ENCODE results near the gene CDH23. TPM values are rescaled to one million over a fixed set of nuclear protein-coding genes. Genes with fewer than 3 reads are reported as not detected.
A peak's percentile ranks its signal among the peaks of the same experiment; 100 is the strongest.

CDH23 gene
- total RNA-seq, 1 donor from 2014 or later: 0.29 TPM

DNA sequence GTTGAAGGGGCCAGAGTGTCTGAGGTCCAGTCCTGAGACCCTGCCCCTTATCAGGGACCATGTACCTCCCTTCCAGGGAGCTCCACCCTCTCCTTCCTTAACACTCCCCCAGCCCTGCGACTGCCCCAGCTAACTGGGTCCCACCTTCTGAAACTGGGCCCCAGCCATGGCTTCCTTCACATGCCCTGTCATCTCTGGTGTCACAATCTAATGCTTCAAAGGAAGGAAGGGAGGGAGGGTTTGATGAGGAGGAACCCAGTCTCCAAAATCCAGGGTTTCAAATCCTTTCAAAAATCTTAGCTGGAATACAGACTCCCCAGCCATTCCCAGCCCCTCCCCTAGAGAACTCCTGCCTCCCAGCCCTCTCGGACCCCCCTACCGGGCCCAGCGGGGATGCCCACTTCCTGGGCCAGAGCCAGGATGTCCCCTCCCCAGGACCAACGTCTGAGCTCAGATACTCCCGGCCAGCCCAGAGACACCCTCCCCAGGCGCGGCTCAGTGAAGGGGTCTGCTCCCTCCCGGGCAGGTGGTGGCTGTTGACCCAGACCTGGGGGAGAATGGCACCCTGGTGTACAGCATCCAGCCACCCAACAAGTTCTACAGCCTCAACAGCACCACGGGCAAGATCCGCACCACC lies 304.9 kb downstream of the CDH23 start:
- no peak for ATAC-seq (ENCODE audit: low read depth)
- POLR2A ChIA-PET: no interaction called here

DNA sequence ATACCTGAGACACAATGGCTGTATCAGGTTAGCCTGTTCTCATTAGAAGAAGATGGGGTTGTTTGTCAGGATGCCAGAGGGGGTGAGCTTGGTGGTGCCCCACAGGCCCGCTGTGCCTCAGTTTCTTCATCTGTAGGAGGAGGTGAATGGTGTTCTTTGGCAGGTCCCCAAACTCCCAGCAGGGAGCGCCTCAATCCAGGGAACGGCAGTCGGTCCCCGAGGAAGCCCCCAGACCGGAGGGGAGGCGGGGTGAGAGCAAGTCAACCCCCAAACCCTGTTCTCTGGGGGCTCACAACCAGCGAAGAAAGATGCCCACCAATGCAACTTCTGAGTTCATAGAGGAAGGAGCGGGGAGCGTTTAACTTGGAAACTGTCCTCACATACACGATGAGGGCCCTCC lies 306.9 kb downstream of the CDH23 start:
- ChIA-PET CTCF (no interaction called here), POLR2A (no interaction called here)
- Mint-ChIP-seq H3K4me3 (no peak overlapping the region), H3K4me1 (peaks cover 9% of the 10 kb centered on the region), H3K27ac (no peak overlapping the region), H3K9me3 (no peaks in the 10 kb centered on the region), H3K27me3 (no peaks in the 10 kb centered on the region), H3K36me3 (ENCODE audit: low read depth) (no peaks in the 10 kb centered on the region)
- ATAC-seq (ENCODE audit: low read depth) (no peak), DNase-seq (no peak)
- intact Hi-C loops (cut with micrococcal nuclease): no loop called here
- TF ChIP-seq, protein P1, sequence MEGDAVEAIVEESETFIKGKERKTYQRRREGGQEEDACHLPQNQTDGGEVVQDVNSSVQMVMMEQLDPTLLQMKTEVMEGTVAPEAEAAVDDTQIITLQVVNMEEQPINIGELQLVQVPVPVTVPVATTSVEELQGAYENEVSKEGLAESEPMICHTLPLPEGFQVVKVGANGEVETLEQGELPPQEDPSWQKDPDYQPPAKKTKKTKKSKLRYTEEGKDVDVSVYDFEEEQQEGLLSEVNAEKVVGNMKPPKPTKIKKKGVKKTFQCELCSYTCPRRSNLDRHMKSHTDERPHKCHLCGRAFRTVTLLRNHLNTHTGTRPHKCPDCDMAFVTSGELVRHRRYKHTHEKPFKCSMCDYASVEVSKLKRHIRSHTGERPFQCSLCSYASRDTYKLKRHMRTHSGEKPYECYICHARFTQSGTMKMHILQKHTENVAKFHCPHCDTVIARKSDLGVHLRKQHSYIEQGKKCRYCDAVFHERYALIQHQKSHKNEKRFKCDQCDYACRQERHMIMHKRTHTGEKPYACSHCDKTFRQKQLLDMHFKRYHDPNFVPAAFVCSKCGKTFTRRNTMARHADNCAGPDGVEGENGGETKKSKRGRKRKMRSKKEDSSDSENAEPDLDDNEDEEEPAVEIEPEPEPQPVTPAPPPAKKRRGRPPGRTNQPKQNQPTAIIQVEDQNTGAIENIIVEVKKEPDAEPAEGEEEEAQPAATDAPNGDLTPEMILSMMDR (IDR thresholded peaks at IDR 0.05): no peak

More for the DNA sequence above, 304.9 kb downstream of the CDH23 start:
- intact Hi-C loops (cut with micrococcal nuclease): no loop called here
- TF ChIP-seq, protein P1 (IDR thresholded peaks at IDR 0.05): no peak
- Mint-ChIP-seq H3K4me3 (no peak overlapping the region), H3K9me3 (no peaks in the 10 kb centered on the region), H3K27ac (no peak overlapping the region), H3K4me1 (peaks cover 24% of the 10 kb centered on the region), H3K36me3 (ENCODE audit: low read depth) (no peaks in the 10 kb centered on the region), H3K27me3 (no peaks in the 10 kb centered on the region)
- CTCF ChIA-PET: no interaction called here
- DNase-seq: no peak

DNA sequence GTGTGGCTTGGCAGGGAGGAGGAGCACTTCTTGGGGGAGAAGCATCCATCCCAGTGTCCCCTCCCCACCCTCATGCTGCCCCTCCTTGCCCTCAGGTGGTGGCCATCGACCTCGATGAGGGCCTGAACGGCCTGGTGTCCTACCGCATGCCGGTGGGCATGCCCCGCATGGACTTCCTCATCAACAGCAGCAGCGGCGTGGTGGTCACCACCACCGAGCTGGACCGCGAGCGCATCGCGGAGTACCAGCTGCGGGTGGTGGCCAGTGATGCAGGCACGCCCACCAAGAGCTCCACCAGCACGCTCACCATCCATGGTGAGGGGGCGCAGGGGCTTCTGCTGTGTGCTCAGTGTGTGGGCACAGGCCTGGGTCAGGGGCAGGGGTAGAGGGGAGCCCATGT lies 308.1 kb downstream of the CDH23 start:
- no peak for DNase-seq
- Mint-ChIP-seq H3K9me3 (no peaks in the 10 kb centered on the region), H3K27me3 (no peaks in the 10 kb centered on the region), H3K4me1 (peaks cover 8% of the 10 kb centered on the region), H3K27ac (no peak overlapping the region), H3K4me3 (no peak overlapping the region), H3K36me3 (ENCODE audit: low read depth) (no peaks in the 10 kb centered on the region)
- intact Hi-C loops (cut with micrococcal nuclease): loop anchor here (5.0 kb wide), 1 partner anchor 133 kb away; no protein-coding TSS in a partner anchor
- ATAC-seq (ENCODE audit: low read depth): no peak
- CTCF ChIA-PET: interaction anchor here (0.9 to 3.0 kb wide), 6 partner anchors 7 to 191 kb away, joined by 3 to 10 read pairs (median 6); partner anchors contain the start of gene VSIR
- TF ChIP-seq, protein P1 (IDR thresholded peaks at IDR 0.05): no peak
- POLR2A ChIA-PET: no interaction called here

DNA sequence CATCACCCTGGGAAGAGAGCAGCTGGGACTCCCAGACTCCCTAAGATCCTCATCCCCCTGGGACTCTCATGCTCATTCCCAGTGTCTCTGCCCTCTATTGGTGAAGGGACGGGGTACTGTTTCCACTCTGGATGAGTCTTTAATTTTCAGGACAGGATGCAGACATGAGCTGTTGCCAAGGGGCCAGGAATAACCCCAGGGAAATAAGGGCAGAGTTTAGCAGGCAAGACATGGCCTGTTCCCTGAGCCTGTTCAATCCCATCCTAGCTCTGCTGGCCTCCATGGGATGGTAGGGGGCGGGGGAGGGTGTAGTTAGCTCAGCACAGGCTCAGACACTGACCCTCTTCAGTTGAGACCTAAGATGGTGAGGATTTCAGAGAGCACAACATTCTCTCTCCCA lies 308.9 kb downstream of the CDH23 start:
- TF ChIP-seq, protein P1 (IDR thresholded peaks at IDR 0.05): no peak
- DNase-seq: no peak
- POLR2A ChIA-PET: interaction anchor here (0.6 kb wide), 1 partner anchor 327 kb away, joined by 7 read pairs; no protein-coding TSS in a partner anchor
- no peaks in the 10 kb centered on the region for H3K36me3 Mint-ChIP-seq (ENCODE audit: low read depth)
- CTCF ChIA-PET: interaction anchor here (1.2 to 3.0 kb wide), 7 partner anchors 8 to 327 kb away, joined by 3 to 10 read pairs (median 5); partner anchors contain the start of gene VSIR
- H3K27me3 Mint-ChIP-seq: no peaks in the 10 kb centered on the region
- intact Hi-C loops (cut with micrococcal nuclease): loop anchor here (5.0 kb wide), 1 partner anchor 133 kb away; no protein-coding TSS in a partner anchor
- H3K4me1 Mint-ChIP-seq: peaks cover 11% of the 10 kb centered on the region
- no peak overlapping the region for H3K27ac Mint-ChIP-seq
- H3K4me3 Mint-ChIP-seq: no peak overlapping the region
- ATAC-seq (ENCODE audit: low read depth): no peak
- H3K9me3 Mint-ChIP-seq: no peaks in the 10 kb centered on the region

DNA sequence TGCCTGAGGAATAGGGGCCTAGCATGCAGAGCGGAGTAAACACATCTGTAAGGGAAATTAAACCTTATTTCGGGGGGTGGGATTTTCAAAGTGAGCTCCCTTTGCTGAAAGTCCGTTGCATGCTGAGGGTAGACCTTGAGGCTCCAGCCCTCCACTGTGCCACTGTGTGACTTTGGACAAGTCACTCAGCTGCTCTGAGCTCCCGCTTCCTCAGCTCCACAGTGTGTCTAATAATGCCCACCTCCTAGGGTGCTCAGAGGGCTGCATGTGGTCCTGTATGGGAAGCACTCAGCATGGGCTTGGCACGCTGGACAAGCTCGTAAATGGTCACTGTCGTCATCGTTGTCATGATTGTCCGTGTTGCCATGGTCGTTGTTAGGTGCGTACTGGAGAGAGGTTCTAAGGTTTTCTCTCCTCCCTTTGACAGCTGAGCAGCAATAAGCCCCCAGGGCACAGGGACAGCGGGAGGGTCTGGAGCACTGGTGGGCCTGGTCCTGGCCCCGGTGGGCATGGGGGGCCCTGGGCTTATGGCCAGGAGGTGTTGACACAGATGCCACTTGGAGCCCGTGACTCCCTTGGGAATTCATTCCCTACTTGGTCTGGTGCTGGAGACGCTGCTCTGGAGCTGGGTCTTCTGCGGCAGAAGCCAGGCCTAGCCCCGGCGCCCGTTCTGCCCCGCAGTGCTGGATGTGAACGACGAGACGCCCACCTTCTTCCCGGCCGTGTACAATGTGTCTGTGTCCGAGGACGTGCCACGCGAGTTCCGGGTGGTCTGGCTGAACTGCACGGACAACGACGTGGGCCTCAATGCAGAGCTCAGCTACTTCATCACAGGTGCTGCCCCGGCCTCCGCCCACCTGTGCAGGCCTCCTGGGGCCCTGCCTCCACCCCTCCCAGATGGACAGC lies 309.7 kb downstream of the CDH23 start:
- no peaks in the 10 kb centered on the region for H3K9me3 Mint-ChIP-seq
- intact Hi-C loops (cut with micrococcal nuclease): loop anchor here (1.0 to 5.0 kb wide), 2 partner anchors 10 to 134 kb away; no protein-coding TSS in a partner anchor
- POLR2A ChIA-PET: no interaction called here
- no peaks in the 10 kb centered on the region for H3K36me3 Mint-ChIP-seq (ENCODE audit: low read depth)
- no peak for ATAC-seq (ENCODE audit: low read depth)
- H3K4me3 Mint-ChIP-seq: no peak overlapping the region
- no peak for DNase-seq
- H3K27ac Mint-ChIP-seq: peak overlapping the region; percentile 46
- H3K4me1 Mint-ChIP-seq: peaks cover 11% of the 10 kb centered on the region
- CTCF ChIA-PET: interaction anchor here (0.7 to 3.6 kb wide), 10 partner anchors 9 to 328 kb away, joined by 3 to 22 read pairs (median 6); partner anchors contain the start of gene VSIR
- TF ChIP-seq, protein P1 (IDR thresholded peaks at IDR 0.05): no peak
- no peaks in the 10 kb centered on the region for H3K27me3 Mint-ChIP-seq

Data from activated B cell treated with CpG ODN at 0.5 μM for 24 hours (primary cell).